ENCODE data around the gene MAP3K10.

Gene MAP3K10

GRCh38 chr19:40234429-40235237, 43.4 kb downstream of the MAP3K10 start:
- DNase-seq: no peak

DNA sequence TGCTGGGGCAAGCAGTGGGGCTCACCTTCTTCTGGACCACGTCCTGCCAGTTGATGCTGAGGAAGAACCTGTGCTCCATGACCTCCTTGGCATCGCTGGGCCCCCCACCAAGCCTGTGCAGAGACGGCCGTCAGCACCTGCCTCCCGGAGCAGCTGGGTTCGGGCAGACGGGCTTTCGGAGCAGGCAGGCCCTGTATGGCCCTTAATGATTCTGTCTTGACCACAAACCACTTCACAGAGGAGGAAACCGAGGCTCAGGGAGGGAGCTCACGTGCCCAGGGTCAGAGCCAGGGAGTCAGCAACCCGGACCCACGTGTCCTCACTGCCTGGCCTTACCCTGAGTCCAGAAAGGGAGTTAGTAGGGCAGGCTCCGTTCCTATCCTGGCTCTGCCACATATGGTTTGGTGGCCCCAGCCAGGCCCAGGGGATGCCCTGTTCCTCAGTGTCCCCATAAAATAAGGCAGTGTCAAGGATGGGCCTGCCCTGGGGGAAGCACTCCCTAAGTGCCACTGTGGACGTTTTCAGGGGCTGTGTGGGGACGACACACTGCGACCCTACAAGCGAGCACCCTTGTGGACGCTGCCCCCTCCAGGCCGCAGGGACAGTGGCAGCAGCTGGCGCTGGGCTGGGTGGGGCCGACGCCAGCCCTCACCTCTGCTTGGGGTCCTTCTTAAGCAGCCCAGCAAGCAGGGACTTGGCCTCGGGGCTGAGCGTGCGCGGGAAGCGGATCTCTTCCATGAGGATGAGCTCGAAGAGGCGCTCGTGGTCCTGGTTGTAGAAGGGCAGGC, 44.2 kb downstream of the MAP3K10 start:
- no peak for DNase-seq

- DNase-seq: no peak
Measured at GRCh38 chr19:40236026-40236355, 44.8 kb downstream of the MAP3K10 start.

- DNase-seq: no peak
Measured at GRCh38 chr19:40236366-40236765, 45.1 kb downstream of the MAP3K10 start.

- DNase-seq: no peak
Measured at GRCh38 chr19:40237791-40238190, 46.6 kb downstream of the MAP3K10 start.

DNA sequence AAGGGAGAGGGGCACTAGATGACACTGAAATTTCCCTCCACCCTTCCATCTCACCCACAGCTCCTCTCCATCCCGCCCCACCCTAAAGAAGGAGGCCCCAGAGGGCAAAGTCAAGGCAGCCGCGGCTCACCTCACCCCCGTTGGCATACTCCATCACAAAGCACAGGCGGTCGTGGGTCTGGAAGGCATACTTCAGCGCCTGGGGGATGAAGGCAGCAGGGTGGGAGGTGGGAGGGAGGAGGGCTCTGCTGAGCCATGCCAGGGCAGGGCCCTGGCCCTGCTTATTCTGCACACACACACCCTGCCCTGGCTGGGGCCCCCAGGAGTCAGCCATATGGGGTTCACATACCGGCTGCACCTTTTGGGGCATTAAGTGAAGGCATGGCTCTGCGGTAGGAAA, 47.5 kb downstream of the MAP3K10 start:
- DNase-seq: no peak

DNA sequence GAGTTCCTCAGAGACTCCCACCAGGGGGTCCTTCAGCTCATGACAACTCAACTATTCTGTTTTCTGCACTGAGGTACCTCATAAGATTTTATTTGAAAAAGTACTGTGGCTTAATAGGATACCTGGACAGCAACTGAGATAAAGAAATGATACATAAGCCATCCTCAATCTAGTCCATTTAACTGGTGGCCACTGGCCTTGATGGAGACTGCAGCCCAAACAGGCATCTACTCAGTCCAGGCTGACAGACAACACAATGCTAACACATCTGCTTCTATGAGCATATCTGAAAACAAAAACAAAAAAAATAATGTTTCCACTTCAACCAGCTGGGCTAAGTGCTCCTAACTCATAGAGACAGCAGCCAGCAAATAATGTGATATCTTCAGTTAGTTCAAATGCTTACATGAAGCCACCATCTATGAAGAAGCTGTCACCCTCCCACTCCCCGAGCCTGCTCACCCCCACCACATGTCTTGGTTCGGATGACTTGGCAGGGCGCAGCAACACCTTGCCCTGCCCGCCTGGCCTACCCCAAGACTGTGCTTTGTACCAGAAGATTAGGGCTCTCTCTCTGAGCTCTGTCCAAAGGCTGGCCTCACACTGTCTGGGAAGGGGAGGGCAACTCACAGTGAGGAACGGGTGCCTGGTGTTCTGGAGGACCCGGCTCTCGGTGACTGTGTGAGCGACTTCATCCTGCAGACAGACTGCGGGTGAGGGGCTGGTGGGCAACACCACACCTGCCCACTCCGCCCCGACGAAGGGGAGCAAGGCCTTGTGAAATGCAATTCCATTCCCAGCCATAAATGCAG, 48.4 kb downstream of the MAP3K10 start:
- DNase-seq: no peak

GRCh38 chr19:40240332-40240731, 49.1 kb downstream of the MAP3K10 start:
- no peak for DNase-seq

- DNase-seq: no peak
Measured at GRCh38 chr19:40241125-40241808, 50.0 kb downstream of the MAP3K10 start.

DNA sequence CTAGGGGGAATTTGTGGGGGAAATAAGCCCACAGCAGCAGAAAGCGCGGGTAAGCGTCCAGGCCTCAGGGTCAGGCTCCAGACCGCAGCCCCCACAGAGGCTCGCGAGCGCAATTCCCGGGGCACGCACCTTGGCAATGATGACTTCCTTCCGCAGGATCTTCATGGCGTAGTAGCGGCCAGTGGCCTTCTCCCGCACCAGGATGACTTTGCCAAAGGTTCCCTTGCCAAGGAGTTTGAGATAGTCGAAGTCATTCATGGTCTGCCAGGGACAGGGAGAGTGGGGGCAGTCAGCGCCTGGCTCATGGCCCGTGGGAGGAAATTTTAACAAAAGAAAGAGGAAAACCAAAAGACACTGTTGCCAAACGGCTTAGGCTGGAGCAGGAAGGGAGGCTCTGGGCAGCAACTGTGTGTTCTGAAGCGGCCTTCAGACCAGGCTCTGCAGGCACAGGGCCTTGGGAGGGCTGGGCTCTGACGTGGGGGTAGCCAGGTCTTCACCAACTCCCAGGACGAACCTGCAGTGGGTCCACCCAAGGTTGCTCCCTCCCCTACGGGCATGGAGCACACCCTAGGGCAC, 50.7 kb downstream of the MAP3K10 start:
- no peak for DNase-seq

DNA sequence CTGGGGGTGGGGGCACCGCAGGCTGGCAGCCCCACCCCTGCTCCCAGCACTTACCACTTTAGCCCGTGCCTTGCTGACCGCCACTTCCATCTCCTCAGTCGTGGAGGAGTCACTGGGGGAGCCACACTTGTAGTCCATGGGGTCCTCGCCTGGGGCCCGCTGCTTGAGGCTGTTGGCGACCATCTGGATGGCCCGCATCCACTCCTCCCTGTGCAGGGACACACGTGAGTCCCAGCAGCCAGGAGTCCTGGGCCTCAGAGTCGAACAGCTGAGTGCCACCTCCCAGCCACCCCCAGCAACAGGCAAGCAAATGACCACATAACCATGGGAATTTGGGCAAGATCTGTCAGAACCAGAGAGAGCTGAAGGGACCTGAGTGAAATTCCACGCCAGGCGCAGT, 51.3 kb downstream of the MAP3K10 start:
- DNase-seq: no peak

DNA sequence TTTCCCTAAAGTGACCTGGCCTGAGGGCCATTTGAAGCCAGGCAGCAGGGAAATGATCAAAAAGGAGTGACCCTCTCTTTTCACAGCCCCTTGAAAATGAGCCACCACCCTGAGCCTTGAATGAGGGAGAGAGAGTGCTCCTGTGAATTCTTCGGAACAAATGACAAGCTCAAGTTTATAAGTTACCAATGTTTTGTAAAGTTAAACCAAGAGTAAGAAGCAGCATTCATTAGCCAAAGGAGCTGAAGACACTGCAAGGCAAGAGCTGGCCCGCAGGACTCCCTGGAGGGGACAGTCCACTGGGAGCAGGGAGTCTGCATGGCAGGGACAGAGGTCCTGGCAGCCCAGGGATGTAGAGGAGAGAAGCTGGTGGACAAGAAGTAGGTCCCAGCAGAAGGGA, 52.0 kb downstream of the MAP3K10 start:
- no peak for DNase-seq

DNA sequence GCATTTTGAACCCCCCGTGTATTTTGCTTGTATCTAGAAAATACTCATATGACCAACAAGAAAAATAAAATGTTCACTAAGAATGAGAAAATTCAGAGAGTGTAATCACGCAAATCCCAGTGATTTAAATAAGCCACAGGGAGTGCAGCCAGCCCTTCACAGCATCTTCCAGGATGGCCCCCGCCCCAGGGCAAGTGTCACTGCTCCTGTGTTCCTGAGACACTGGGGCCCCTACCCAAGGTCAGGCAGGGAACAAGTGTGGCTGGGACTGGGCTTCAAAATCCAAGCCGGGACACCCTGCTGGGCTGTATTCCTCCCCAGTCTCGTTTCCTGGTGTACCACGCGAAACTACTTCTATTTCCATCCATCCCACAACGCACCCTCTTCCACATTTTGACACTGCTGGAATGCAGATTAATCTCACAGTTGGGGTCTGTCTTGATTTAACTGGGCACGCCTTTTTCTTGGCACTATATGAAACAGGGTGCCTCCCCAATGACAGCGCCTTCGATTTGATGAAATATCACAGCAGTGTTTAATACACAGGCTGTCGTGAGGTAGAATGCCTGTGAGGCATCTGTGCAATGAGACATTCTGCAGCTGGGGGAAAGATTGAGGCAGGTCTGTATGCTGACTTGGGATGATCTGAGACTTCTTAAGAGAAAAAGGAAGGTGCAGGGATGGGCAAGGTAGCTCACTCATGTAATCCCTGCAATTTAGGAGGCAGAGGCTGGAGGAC, 53.5 kb downstream of the MAP3K10 start:
- DNase-seq: no peak

GRCh38 chr19:40245506-40246128, 54.4 kb downstream of the MAP3K10 start:
- no peak for DNase-seq

DNA sequence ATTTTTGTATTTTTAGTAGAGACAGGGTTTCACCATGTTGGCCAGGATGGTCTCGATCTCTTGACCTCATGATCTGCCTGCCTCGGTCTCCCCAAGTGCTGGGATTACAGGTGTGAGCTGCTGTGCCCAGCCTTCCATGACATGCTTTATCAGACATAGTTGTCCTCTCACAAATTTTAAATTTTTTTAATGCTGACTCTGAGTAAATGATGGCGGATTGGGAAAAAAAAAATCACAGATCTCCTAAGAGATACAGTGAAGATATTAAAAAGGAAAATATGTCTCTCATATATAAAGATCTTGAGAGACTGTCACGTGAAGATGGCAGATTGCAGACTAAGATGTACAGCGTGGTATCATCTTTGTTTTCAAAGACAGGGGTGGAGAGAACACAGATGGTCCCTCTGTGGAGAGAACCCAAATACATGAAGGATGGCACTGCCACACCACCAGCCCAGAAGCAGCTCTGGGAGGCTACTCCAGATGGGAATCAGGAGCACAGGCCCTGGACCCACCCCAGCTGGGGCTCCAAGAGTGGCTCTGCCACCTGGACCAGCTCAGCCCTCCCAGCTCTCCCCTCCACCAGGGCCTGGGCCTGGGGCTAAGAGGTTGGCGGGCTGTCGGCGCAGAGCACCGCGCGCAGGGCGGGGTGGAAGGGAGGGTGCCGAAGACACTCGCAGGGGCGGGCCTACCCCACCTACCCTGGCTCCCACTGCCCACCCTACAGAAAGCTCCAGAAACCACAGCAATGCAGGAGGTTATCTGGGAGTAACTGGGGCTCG, 55.3 kb downstream of the MAP3K10 start:
- no peak for DNase-seq

DNA sequence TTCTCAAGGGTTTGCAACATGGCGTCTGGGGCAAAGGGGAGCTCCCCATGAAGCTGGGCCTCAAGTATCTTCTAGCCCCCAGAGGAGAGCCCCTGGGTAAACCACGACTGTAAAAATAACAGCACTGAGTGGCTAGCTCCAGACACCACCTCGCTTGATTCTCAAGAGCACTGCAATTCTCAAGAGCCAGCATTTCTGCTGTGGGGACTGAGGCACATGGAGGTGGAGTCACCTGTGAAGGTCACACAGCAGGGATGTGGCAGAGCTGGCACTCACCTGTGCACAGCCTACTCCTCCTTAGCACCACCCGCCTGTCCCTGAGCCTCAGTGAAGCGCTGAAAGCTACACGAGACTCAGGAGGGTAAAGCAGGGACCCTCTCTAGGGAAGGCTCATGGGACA, 56.0 kb downstream of the MAP3K10 start:
- no peak for DNase-seq

DNA sequence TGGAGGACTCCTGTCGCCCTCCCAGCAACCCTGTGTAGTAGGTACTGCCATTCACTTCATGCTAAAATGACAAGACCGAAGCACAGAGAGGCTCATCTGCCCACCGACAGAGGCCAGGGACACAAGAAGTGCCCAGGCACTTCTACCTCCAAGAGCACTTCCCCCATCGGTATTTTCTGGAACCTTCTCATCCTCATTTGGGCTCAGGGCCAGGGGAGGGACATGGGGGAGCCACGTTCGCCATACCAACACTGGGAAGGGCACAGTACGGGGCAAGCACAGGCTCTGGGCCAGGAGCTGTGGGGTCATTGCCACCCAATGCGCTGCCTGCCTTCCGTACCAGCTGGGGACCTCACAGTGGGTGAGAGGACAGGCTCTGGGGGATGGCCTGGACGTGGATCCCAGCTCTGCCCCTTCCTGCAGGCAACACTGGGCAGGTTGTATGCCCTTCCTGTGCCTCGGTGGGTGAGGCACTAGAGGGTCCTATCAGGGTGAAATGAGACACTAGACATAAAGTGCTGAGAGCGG, 56.6 kb downstream of the MAP3K10 start:
- no peak for DNase-seq

GRCh38 chr19:40249201-40249600, 58.0 kb downstream of the MAP3K10 start:
- no peak for DNase-seq

GRCh38 chr19:40249781-40250180, 58.6 kb downstream of the MAP3K10 start:
- DNase-seq: no peak

- DNase-seq: no peak
Measured at GRCh38 chr19:40251244-40251643, 60.0 kb downstream of the MAP3K10 start.
